GM21529 (cell line): ENCODE measurements around the gene KRT17.
A peak's percentile ranks its signal among the peaks of the same experiment; 100 is the strongest.

ENCODE experiments used
- ATAC-seq: cut with Tn5 transposase; IDR thresholded peaks from one replicate; pipeline ENCODE4 v1.9.1; 2021; ENCODE audit not compliant: unreplicated experiment

The KRT17 gene

GRCh38 chr17:41624208-41625101, at the start of gene KRT17:
KRT17 (minus strand) TSS chr17:41624575; CDS start chr17:41624509, 66 bp downstream.
- no peak for ATAC-seq

- ATAC-seq: no peak
Measured at GRCh38 chr17:41672153-41672552, 47.8 kb upstream of the KRT17 start.

GRCh38 chr17:41667280-41668041, 43.1 kb upstream of the KRT17 start:
- ATAC-seq: no peak

- ATAC-seq: peak; percentile 49
Measured at GRCh38 chr17:41666708-41667279, 42.4 kb upstream of the KRT17 start.

- ATAC-seq: peak; percentile 41
Measured at GRCh38 chr17:41666237-41666641, 41.9 kb upstream of the KRT17 start.

- peak; percentile 54 for ATAC-seq
Measured at GRCh38 chr17:41665566-41666236, 41.3 kb upstream of the KRT17 start.

GRCh38 chr17:41664587-41665565, 40.5 kb upstream of the KRT17 start:
- ATAC-seq: no peak

- ATAC-seq: no peak
Measured at GRCh38 chr17:41664172-41664457, 39.7 kb upstream of the KRT17 start.

GRCh38 chr17:41663451-41664171, 39.2 kb upstream of the KRT17 start:
- no peak for ATAC-seq

- ATAC-seq: no peak
Measured at GRCh38 chr17:41660221-41660711, 35.9 kb upstream of the KRT17 start.

GRCh38 chr17:41659427-41660212, 35.2 kb upstream of the KRT17 start:
- ATAC-seq: no peak

- no peak for ATAC-seq
Measured at GRCh38 chr17:41658846-41659245, 34.5 kb upstream of the KRT17 start.

- ATAC-seq: no peak
Measured at GRCh38 chr17:41657936-41658335, 33.6 kb upstream of the KRT17 start.

- no peak for ATAC-seq
Measured at GRCh38 chr17:41657176-41657754, 32.9 kb upstream of the KRT17 start.

GRCh38 chr17:41656249-41657023, 32.1 kb upstream of the KRT17 start:
- no peak for ATAC-seq

- no peak for ATAC-seq
Measured at GRCh38 chr17:41655611-41656111, 31.3 kb upstream of the KRT17 start.
